Progenitor cell of endocrine pancreas (in vitro differentiated cells): Measurements from ENCODE around the gene BPIFB6. TPM values are rescaled to one million over a fixed set of nuclear protein-coding genes. Genes with fewer than 3 reads are reported as not detected.

Source experiments
- DNase-seq: peaks from one replicate; pipeline ENCODE4 v3.0.0; 2021; ENCODE audit warnings: low spot score; ENCODE audit not compliant: unreplicated experiment
- H3K27ac Mint-ChIP-seq: 2 replicates; pipeline ENCODE4 v1.8.0; 2021; ENCODE audit warnings: mild to moderate bottlenecking, moderate library complexity, mixed read lengths
- H3K27me3 Mint-ChIP-seq: 2 replicates; pipeline ENCODE4 v1.8.0; 2021; ENCODE audit warnings: mixed read lengths
- H3K36me3 Mint-ChIP-seq: 2 replicates; pipeline ENCODE4 v1.8.0; 2022; ENCODE audit warnings: mixed read lengths; ENCODE audit not compliant: insufficient read depth
- H3K4me1 Mint-ChIP-seq: 2 replicates; pipeline ENCODE4 v1.8.0; 2021; ENCODE audit warnings: low read depth, mixed read lengths
- H3K4me3 Mint-ChIP-seq: 2 replicates; pipeline ENCODE4 v1.8.0; 2021; ENCODE audit warnings: low read depth, mild to moderate bottlenecking, moderate library complexity, mixed read lengths
- H3K9me3 Mint-ChIP-seq: 2 replicates; pipeline ENCODE4 v1.8.0; 2021; ENCODE audit warnings: low read depth, mixed read lengths
- total RNA-seq: library from RNA; stranded (reverse); gene quantifications from 2 replicates; pipeline ENCODE4 v1.2.1, GENCODE V29; 2021
- TF ChIP-seq, protein P1 (sequence below): fragments of 200-600 bp; sonication (generic); IDR thresholded peaks from one replicate; pipeline ENCODE4 v1.5.0; 2021; ENCODE audit warnings: antibody characterized with exemption, mild to moderate bottlenecking; ENCODE audit not compliant: unreplicated experiment

The BPIFB6 gene
- total RNA-seq, 1 donor from 2014 or later = not detected

DNA sequence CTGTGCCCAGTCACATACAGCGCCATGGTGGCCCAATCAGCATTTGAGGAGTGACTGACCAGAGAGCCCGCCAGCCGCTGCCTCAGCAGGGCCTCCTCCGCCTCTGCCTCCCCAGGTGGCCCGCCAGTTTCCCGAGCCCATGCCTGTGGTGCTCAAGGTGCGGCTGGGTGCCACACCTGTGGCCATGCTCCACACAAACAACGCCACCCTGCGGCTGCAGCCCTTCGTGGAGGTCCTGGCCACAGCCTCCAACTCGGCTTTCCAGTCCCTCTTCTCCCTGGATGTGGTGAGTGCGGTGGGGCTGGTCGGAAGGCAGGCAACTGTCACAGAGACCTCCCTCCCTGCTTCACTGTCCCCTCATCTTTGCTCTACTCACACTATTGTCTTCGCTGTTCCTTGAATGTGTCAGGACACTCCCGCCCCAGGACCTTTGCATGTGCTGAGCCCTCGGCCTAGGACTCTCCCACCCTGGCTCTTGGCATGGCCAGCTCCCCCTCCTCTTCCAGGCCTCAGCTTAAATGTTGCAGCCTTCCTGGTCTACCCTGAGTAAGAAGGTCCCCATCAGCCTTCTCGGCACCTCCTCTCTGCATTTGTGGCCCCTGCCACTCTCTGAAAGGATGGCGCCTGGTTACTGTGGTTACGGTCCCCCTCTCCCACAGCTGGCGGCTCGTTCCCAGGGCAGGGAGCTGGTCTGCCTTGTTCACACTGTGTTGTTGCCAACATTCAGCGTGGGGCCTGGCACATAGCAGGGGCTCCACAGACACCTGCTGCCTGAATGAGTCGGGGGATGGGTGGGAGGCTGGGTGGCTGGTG is 11.8 kb upstream of the BPIFB6 start:
- Mint-ChIP-seq H3K27ac (no peak overlapping the region), H3K27me3 (peaks cover 27% of the 10 kb centered on the region), H3K36me3 (no peaks in the 10 kb centered on the region), H3K4me3 (no peak overlapping the region), H3K9me3 (no peaks in the 10 kb centered on the region), H3K4me1 (no peaks in the 10 kb centered on the region)
- no peak for DNase-seq
- TF ChIP-seq, protein P1, sequence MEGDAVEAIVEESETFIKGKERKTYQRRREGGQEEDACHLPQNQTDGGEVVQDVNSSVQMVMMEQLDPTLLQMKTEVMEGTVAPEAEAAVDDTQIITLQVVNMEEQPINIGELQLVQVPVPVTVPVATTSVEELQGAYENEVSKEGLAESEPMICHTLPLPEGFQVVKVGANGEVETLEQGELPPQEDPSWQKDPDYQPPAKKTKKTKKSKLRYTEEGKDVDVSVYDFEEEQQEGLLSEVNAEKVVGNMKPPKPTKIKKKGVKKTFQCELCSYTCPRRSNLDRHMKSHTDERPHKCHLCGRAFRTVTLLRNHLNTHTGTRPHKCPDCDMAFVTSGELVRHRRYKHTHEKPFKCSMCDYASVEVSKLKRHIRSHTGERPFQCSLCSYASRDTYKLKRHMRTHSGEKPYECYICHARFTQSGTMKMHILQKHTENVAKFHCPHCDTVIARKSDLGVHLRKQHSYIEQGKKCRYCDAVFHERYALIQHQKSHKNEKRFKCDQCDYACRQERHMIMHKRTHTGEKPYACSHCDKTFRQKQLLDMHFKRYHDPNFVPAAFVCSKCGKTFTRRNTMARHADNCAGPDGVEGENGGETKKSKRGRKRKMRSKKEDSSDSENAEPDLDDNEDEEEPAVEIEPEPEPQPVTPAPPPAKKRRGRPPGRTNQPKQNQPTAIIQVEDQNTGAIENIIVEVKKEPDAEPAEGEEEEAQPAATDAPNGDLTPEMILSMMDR = no peak

GRCh38 chr20:33020278-33021161 is 10.9 kb upstream of the BPIFB6 start:
- Mint-ChIP-seq H3K27ac (no peak overlapping the region), H3K27me3 (peaks cover 18% of the 10 kb centered on the region)

DNA sequence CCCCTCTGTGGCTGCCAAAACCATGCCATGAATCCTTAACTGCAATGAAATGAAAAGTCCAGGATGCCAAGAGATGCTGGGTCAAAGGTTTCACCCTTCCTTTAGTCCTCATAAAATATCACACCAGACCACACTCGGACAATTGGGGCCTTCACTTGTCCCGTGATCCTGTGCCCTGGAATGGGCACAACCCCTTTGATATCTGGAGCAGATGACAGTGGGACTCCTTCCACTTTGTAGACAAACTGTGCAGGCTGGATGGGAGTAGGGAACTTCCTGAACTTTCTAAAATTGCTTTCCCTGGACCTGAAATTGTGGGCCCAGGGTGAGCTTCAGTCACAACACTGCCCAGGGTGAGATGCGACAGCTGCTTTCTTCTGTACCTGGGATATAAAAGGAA is 9.6 kb upstream of the BPIFB6 start:
- Mint-ChIP-seq H3K27me3 (peaks cover 8% of the 10 kb centered on the region), H3K27ac (no peak overlapping the region), H3K4me3 (no peak overlapping the region), H3K36me3 (no peaks in the 10 kb centered on the region), H3K9me3 (no peaks in the 10 kb centered on the region), H3K4me1 (no peaks in the 10 kb centered on the region)
- no peak for DNase-seq
- TF ChIP-seq, protein P1 = no peak

More at GRCh38 chr20:33020278-33021161, 10.9 kb upstream of the BPIFB6 start:
- Mint-ChIP-seq H3K9me3 (no peaks in the 10 kb centered on the region), H3K4me1 (no peaks in the 10 kb centered on the region), H3K4me3 (no peak overlapping the region), H3K36me3 (no peaks in the 10 kb centered on the region)
- TF ChIP-seq, protein P1 = no peak
- no peak for DNase-seq

DNA sequence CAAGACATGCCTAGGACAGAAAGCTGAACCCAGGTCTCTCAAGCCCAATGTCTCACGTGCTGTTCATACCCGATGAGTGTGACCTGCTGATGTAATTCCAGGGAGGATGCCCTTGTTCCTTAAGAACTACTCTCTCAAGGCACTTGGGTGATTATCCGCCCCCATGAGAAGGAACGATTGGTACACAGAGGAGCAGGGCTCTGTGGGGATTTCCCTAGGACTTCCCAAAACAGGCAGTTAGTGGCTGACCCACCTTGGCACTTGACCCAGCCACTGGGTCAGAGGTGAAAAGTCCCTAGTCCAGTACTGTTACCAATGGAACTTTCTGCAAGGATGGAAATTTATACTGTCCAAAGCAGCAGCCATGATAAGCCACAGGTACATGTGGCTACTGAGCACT is 9.2 kb upstream of the BPIFB6 start:
- H3K27me3 Mint-ChIP-seq = peaks cover 8% of the 10 kb centered on the region
- H3K27ac Mint-ChIP-seq = no peak overlapping the region
- no peak for DNase-seq
- H3K4me1 Mint-ChIP-seq = no peaks in the 10 kb centered on the region
- TF ChIP-seq, protein P1 = no peak
- no peak overlapping the region for H3K4me3 Mint-ChIP-seq
- no peaks in the 10 kb centered on the region for H3K9me3 Mint-ChIP-seq
- H3K36me3 Mint-ChIP-seq = no peaks in the 10 kb centered on the region

GRCh38 chr20:33022694-33023438 is 8.6 kb upstream of the BPIFB6 start:
- H3K9me3 Mint-ChIP-seq = no peaks in the 10 kb centered on the region
- no peak overlapping the region for H3K27ac Mint-ChIP-seq
- no peaks in the 10 kb centered on the region for H3K4me1 Mint-ChIP-seq
- DNase-seq = no peak
- peaks cover 4% of the 10 kb centered on the region for H3K27me3 Mint-ChIP-seq
- no peak overlapping the region for H3K4me3 Mint-ChIP-seq
- TF ChIP-seq, protein P1 = no peak
- no peaks in the 10 kb centered on the region for H3K36me3 Mint-ChIP-seq
